Pulmonary artery endothelial cell (primary cell): Measurements from ENCODE around the gene CCDC120. TPM values are rescaled to one million over a fixed set of nuclear protein-coding genes. Genes with fewer than 3 reads are reported as not detected.

Experiments
- DNase-seq: peaks from one replicate; pipeline ENCODE4 v3.0.0-alpha.2; 2011; ENCODE audit warnings: low read depth, low spot score
- total RNA-seq: library from RNA; depleted of rRNA; stranded (reverse); fragments of >200 nt; gene quantifications from 2 replicates; pipeline ENCODE4 v1.2.3, GENCODE V29; 2014

CCDC120 gene, protein sequence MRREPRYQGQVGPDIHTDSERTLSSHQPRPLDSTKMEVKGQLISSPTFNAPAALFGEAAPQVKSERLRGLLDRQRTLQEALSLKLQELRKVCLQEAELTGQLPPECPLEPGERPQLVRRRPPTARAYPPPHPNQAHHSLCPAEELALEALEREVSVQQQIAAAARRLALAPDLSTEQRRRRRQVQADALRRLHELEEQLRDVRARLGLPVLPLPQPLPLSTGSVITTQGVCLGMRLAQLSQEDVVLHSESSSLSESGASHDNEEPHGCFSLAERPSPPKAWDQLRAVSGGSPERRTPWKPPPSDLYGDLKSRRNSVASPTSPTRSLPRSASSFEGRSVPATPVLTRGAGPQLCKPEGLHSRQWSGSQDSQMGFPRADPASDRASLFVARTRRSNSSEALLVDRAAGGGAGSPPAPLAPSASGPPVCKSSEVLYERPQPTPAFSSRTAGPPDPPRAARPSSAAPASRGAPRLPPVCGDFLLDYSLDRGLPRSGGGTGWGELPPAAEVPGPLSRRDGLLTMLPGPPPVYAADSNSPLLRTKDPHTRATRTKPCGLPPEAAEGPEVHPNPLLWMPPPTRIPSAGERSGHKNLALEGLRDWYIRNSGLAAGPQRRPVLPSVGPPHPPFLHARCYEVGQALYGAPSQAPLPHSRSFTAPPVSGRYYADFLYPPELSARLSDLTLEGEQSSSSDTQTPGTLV
- total RNA-seq, result 0.42 and 0.66 TPM in 2 replicates

DNA sequence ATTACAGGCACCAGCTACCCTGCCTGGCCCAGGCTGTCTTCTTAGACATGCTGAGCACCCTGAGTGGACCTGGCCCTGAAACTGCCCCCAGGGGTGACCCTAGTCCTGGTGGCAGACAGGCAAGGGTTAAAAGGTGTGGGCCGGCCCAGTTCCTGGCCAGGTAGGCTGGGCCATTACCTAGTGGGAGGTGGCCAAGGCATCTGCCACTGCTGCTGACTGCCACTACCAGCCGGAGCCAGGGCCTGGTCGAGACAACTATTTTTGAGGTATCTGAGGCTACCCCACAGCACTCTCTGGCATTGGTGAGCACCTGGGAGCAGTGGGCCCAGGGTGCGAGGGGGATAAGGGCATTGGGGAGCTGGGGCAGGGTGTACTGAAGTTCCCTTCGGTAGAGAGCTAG is at the start of gene CCDC120:
Gene CCDC120 (plus strand): TSS at position 206 of the 400 bp plus-strand sequence. CDS start 3,043 bp downstream, outside the sequence.
- no peak for DNase-seq

GRCh38 chrX:49019050-49019449 is 39.7 kb upstream of the CCDC120 start:
- DNase-seq, result no peak

- DNase-seq, result no peak
Measured at GRCh38 chrX:49019599-49020249, 39.1 kb upstream of the CCDC120 start.

- no peak for DNase-seq
Measured at GRCh38 chrX:49029876-49030275, 28.9 kb upstream of the CCDC120 start.

GRCh38 chrX:49030283-49030682 is 28.5 kb upstream of the CCDC120 start:
- no peak for DNase-seq

DNA sequence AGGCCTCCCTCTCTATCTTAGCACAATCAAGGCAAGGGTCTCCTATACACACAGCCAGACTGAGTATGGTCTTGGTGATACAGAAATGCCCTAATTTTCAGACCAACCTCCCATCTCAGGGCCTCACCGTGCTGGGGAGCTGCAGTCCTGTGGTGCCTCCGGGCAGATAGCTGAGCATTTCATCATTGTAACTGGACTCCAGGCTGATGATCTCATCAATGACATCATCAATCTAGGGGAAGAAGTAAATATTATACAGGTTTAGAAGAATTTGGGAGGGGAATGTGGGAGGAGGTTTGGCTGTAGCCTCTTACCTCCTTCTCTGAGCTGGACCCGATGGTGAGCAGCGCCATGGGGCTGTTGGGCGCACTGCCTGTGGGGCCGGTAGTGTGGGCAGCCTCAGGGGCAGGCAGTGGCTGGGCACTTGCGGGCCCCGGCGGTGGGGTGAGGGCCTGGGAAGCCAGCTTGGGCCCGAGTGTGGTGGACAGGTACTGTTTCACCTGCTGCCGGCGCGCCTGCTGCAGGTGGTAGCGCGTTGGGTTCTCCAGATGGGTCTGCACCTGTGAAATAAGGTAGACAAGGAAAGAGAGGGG is 20.8 kb upstream of the CCDC120 start:
- no peak for DNase-seq

DNA sequence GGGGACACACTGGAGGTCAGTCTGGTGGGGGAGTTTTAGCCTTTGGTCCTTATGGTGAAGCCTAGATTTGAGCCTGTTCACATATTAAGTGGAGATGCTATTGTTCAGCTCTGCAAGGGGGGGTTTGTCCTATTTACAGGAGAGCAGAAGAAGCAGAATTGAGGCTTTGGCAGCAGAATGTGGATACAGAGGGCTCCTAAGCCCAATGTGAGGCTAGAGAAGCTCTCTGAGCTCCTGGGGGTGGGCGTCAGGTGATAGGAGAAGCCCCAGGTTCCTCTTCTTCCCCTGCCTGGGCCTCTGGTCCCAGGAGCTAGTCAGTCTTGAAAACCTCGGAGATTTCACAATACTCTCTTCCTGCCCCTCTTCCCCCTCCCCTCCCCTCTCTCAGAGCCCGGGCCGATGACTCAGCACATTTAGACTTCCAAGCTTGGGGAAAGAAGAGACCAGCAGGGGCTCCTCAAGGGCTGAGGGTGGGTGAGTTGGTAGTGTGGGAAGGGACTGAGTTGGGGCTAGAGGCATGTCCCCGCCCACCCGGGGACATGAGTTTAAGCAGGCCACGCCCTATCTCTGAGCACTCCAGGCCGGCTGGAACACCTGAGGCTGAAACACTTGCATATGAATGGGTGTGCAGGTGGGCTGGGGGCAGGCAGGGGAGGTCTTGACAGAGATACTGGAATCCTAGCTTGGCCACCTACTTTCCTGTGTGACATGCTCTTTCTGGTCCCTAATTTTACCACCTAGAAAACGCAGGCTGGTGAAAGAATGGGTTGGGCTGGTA is 19.0 kb upstream of the CCDC120 start:
- peak; percentile 53 for DNase-seq

DNA sequence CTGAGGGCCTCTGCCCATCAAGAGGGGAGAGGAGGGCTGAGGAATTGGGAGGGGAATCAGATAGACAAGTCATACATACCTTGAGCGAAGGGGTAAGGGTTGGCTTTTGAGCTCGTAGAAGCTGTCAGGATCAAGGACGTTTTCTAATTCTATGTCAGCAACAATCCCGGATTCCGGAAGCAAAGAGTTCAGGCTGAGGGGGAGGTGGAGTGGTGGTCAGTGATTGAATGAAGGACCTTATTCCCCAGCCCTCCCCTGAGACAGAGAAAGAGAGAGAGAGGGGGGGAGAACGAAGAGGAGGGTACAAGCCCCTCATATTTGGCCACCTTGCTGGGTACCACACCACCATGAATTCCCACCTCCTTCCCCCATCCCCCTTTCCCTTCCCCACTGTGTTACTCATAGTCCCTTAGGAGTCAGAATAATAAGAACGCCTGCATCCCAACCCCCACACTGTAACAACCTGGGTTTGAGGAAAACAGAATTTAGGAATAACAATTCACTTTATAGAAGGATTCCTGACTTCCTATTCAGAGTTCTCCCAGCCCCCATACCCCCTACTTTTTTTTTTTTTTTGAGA is 18.3 kb upstream of the CCDC120 start:
- no peak for DNase-seq

- no peak for DNase-seq
Measured at GRCh38 chrX:49041744-49042580, 16.8 kb upstream of the CCDC120 start.

GRCh38 chrX:49042581-49043219 is 16.1 kb upstream of the CCDC120 start:
- DNase-seq, result no peak

DNA sequence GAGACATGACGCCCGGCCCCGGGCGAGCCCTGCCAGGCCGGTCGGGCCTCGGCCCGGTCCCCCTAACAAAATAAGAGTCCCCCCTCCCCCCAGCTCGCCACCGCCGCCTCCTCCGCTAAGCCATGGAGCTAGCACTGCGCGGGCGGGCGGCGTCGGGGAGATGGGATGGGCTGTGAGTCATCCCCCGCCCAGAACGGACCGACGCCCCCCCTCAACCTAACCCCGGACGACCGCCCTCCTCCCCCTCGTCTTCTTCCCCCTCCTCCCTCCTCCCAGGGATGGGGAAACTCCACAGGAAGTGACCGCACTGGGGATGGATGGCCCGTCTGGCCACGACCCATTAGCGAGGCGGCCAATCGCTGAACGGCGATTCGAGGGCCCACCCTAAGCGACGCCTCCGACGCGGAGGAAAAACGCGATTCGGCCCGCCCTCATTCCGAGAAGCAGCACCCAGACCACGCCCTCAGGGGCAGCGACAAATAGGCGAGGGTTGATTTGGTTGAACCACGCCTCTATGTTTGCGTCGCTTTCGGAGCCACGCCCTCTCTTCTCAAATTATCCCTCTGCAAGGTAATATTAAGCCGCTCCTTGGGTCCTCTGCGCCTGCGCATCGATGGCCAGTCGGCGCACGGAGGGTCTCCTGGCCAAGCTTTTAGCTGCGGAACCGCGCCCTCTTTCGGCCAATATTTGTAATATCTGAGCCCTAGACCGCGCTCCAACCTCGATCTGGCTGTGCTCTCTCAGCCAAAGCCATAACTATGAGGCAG is 15.4 kb upstream of the CCDC120 start, which contains the start of gene TFE3:
Gene TFE3 (minus strand): TSS at position 138 of the 767 bp plus-strand sequence. CDS start 131 bp downstream, at position 7.
- DNase-seq, result peak; percentile 93

GRCh38 chrX:49043987-49044281 is 14.9 kb upstream of the CCDC120 start:
- DNase-seq, result no peak

DNA sequence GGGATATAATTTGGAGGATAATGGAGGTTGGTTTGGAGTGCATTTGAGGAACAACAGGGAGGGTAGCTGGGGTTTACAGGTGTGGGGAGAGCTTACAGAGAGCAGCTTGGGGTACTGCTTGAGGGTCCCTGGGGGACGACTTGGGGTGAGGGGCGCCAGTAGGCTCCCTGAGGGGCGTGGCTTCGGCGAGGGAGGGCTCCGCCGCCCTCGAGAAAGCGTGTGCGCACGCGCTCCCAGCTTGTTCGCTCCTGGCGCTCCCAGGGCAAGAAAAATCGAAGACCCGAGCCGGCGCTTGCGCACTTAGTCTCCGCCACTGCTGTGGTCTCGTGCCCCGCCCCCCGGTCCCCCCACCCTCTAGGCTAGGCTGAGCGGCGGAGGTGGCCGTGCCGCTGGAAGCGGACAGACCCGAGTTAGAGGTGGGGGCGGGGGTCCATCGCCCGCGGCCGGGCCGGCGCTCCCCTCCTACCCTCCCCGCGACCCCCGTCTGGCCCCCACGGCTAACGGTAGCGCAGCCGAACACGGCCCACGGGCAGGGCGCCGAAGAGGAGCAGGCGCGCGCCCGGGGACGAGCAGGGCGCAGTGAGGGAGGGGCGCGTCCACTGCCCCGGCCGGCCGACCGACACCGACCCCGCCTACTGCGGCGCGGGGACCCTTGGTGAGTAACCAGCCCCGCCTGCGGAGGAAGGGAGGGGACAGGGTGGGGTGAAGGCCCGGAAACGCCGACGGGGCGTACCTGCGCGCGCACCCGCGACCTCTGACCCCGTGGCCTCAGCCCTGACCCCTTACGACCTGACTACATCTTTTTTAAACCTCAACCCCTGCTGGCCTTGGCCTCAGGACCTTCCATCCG is 5.4 kb upstream of the CCDC120 start:
- no peak for DNase-seq

GRCh38 chrX:49054073-49054762 is 4.6 kb upstream of the CCDC120 start:
- DNase-seq, result no peak

GRCh38 chrX:49059201-49059600 is 402 bp downstream of the CCDC120 start:
- DNase-seq, result no peak

DNA sequence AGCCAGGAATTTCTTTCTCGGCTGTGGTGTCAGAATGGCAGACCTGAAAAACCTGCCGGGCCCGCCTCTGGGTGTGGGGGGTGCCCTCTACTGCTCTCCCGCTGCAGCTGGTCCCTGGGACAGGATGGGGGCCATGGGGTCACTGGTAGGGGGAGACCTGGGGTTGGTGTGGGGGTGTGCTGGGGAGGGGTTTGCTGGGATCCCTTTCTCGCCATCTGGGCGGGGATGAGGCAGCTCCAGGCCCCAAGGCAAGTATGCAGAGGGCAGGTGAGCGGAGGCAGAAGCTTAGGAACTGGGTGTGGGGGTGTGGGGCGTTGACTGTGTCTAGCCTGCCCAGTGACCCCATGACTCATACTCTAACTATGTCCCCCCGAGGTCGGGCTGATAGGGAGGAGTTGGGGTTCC is 884 bp downstream of the CCDC120 start:
- DNase-seq, result no peak

DNA sequence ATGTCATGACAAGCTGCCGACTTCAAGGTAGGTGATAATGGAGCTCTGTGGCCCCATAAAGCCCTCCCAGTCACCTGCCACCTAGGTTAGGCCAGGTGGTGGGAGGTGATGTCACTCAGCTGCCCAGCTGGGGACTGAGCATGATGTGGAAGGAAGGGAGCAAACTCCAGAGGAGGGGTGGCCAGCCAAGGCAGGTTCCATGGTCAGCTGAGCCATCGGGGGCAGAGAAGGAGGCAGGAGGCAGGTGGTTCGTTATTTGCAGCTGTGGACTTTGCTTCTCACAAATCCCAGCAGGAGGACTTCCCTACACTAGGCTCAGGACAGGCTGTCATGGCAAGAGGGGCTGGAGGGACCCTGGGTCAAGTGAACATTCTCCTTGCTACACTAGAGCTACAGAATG is 2.1 kb downstream of the CCDC120 start:
- DNase-seq, result no peak
